Hepatocyte (in vitro differentiated cells): ENCODE data around the gene HOXA11.

Experiments
- EZH2 ChIP-seq: fragments of 200-600 bp; sonication (generic); IDR thresholded peaks from 2 replicates; pipeline ENCODE4 v1.6.1; 2016; ENCODE audit warnings: antibody characterized with exemption, mild to moderate bottlenecking, borderline replicate concordance
- TF ChIP-seq, protein P1 (sequence below): fragments of 200-600 bp; sonication (generic); IDR thresholded peaks from 2 replicates; pipeline ENCODE4 v1.5.1; 2016; ENCODE audit warnings: antibody characterized with exemption, mild to moderate bottlenecking; ENCODE audit not compliant: poor library complexity

DNA sequence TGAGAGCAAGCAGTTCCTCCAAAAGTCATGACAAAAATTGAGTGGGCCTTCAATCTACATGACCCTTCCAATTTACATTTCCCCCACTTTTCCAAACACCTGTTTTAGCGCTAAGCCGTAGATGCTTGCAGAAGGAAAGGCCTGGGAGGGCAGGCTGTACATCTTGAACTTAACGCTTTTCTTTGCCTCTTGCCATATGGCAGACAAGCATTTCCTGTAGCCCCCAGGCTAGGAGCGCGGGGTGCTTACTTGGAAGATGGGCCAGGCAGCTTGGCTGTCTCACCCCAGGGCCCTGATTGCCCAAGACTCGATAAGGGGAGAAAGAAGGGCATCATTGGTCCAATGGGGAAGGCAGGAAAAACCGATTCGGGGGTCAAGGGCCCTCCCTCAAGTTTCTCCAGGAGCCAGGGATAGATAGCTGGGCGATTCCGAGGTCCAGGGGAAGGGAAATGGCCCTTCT lies 12.7 kb downstream of the HOXA11 start:
- TF ChIP-seq, protein P1, sequence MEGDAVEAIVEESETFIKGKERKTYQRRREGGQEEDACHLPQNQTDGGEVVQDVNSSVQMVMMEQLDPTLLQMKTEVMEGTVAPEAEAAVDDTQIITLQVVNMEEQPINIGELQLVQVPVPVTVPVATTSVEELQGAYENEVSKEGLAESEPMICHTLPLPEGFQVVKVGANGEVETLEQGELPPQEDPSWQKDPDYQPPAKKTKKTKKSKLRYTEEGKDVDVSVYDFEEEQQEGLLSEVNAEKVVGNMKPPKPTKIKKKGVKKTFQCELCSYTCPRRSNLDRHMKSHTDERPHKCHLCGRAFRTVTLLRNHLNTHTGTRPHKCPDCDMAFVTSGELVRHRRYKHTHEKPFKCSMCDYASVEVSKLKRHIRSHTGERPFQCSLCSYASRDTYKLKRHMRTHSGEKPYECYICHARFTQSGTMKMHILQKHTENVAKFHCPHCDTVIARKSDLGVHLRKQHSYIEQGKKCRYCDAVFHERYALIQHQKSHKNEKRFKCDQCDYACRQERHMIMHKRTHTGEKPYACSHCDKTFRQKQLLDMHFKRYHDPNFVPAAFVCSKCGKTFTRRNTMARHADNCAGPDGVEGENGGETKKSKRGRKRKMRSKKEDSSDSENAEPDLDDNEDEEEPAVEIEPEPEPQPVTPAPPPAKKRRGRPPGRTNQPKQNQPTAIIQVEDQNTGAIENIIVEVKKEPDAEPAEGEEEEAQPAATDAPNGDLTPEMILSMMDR = no peak
- no peak for TF ChIP-seq EZH2
